D721Med (cell line): ENCODE results near the gene DDX39A.

ENCODE experiments used
- DNase-seq: peaks from one replicate; pipeline ENCODE4 v3.0.0; 2011; ENCODE audit warnings: low spot score; ENCODE audit not compliant: insufficient read length
- FAIRE-seq: peaks from 2 replicates; lab custom pipeline; 2011; peaks lifted over from hg19 to GRCh38; lab: Jason Lieb, UNC
- CTCF ChIP-seq: IDR thresholded peaks from 2 replicates; pipeline ENCODE4 v1.5.1; 2012; ENCODE audit warnings: mild to moderate bottlenecking, control low read depth; ENCODE audit not compliant: insufficient read depth; ENCODE audit errors: missing control alignments

DDX39A gene

GRCh38 chr19:14393329-14393728 is 25.8 kb downstream of the DDX39A start:
- no peak for FAIRE-seq
- TF ChIP-seq CTCF: no peak
- no peak for DNase-seq

- DNase-seq (no peak), FAIRE-seq (no peak)
- no peak for TF ChIP-seq CTCF
These were observed 27.9 kb downstream of the DDX39A start for GRCh38 chr19:14391156-14391821.

- TF ChIP-seq CTCF: no peak
- FAIRE-seq: no peak
- DNase-seq: no peak
These were observed 28.6 kb downstream of the DDX39A start for GRCh38 chr19:14390548-14390947.

GRCh38 chr19:14385492-14385891 is 33.6 kb downstream of the DDX39A start:
- TF ChIP-seq CTCF: no peak
- no peak for DNase-seq
- no peak for FAIRE-seq

- no peak for TF ChIP-seq CTCF
- no peak for FAIRE-seq
- DNase-seq: no peak
These were observed 35.2 kb downstream of the DDX39A start for GRCh38 chr19:14383661-14384555.

GRCh38 chr19:14381689-14382474 is 37.3 kb downstream of the DDX39A start:
- TF ChIP-seq CTCF: no peak
- FAIRE-seq: no peak
- no peak for DNase-seq
